ENCODE measurements around the gene PATZ1. TPM values are rescaled to one million over a fixed set of nuclear protein-coding genes. Genes with fewer than 3 reads are reported as not detected.
A peak's percentile ranks its signal among the peaks of the same experiment; 100 is the strongest.

The PATZ1 gene
- total and polyA plus RNA-seq, 9 of the 15 experiments (the other 6 are each of a cell fraction or from before 2014, with no cell fraction given), result 0.63 to 7.8 (median 4.2) TPM

GRCh38 chr22:31345331-31346254, 553 bp downstream of the PATZ1 start (continued):
- TF ChIP-seq CHAMP1 (IDR thresholded peaks at IDR 0.05), result no peak
- TF ChIP-seq CTBP1 (IDR thresholded peaks at IDR 0.05; ENCODE audit: borderline replicate concordance), result peak; percentile 81; the same call in 1 of the 2 replicates
- no peak for TF ChIP-seq ZNF239 (CRISPR knock-in tag; IDR thresholded peaks at IDR 0.05)
- no peak for TF ChIP-seq ZNF551 (CRISPR knock-in tag; IDR thresholded peaks at IDR 0.05)
- no peak for TF ChIP-seq PTBP1 (IDR thresholded peaks at IDR 0.05; ENCODE audit: low read depth, low read length)
- no peak for TF ChIP-seq MTA1 (IDR thresholded peaks at IDR 0.05; ENCODE audit: borderline replicate concordance)
- TF ChIP-seq ZNF197 (CRISPR knock-in tag; IDR thresholded peaks at IDR 0.05; ENCODE audit: low read depth), result peak; percentile 93
- peak; percentile 32; the same call in 1 of the 2 replicates for TF ChIP-seq MTA3 (IDR thresholded peaks at IDR 0.05; ENCODE audit: borderline replicate concordance)
- TF ChIP-seq RBM39 (optimal IDR thresholded peaks at IDR 0.05; ENCODE audit: low read depth, low read length), result no peak
- no peak for TF ChIP-seq RBM25 (IDR thresholded peaks at IDR 0.05; ENCODE audit: low read depth, low read length, severe bottlenecking)
- TF ChIP-seq CREM (IDR thresholded peaks at IDR 0.05; ENCODE audit: low read depth), result peak; percentile 49; the same call in 1 of the 2 replicates
- TF ChIP-seq DEAF1 (CRISPR knock-in tag; IDR thresholded peaks at IDR 0.05), result no peak
- no peak for TF ChIP-seq CBFA2T2 (conservative IDR thresholded peaks at IDR 0.05)
- TF ChIP-seq MTF1 (CRISPR knock-in tag; IDR thresholded peaks at IDR 0.05; ENCODE audit: borderline replicate concordance), result no peak
- TF ChIP-seq PHTF2 (CRISPR knock-in tag; IDR thresholded peaks at IDR 0.05), result no peak
- no peak for TF ChIP-seq CAMTA2 (CRISPR knock-in tag; conservative IDR thresholded peaks at IDR 0.05)
- TF ChIP-seq TARDBP (IDR thresholded peaks at IDR 0.05), result no peak
- no peak for TF ChIP-seq ZNF134 (CRISPR knock-in tag; conservative IDR thresholded peaks at IDR 0.05)
- TF ChIP-seq ZNF232 (CRISPR knock-in tag; IDR thresholded peaks at IDR 0.05), result no peak
- peak; percentile 71 for TF ChIP-seq SMAD4 (CRISPR knock-in tag; conservative IDR thresholded peaks at IDR 0.05)
- TF ChIP-seq TCF3 (CRISPR knock-in tag; IDR thresholded peaks at IDR 0.05), result no peak
- peak; percentile 83 for TF ChIP-seq RB1 (IDR thresholded peaks at IDR 0.05; ENCODE audit: low read depth)
- no peak for TF ChIP-seq KDM5B (IDR thresholded peaks at IDR 0.05; ENCODE audit: insufficient replicate concordance, low read depth, low read length)
- TF ChIP-seq ZNF253 (CRISPR knock-in tag; conservative IDR thresholded peaks at IDR 0.05), result no peak
- TF ChIP-seq IFI16 (CRISPR knock-in tag; IDR thresholded peaks at IDR 0.05), result no peak
- TF ChIP-seq POLR2A (conservative IDR thresholded peaks at IDR 0.05), result no peak
- TF ChIP-seq SIN3B (IDR thresholded peaks at IDR 0.05; ENCODE audit: low read depth), result no peak
- TF ChIP-seq XRCC3 (IDR thresholded peaks at IDR 0.05), result no peak
- no peak for TF ChIP-seq ZNF217 (CRISPR knock-in tag; IDR thresholded peaks at IDR 0.05)
- no peak for TF ChIP-seq SMARCE1 (IDR thresholded peaks at IDR 0.05)

All from K562 (cell line).